ENCODE measurements around the gene MVK.

The MVK gene

DNA sequence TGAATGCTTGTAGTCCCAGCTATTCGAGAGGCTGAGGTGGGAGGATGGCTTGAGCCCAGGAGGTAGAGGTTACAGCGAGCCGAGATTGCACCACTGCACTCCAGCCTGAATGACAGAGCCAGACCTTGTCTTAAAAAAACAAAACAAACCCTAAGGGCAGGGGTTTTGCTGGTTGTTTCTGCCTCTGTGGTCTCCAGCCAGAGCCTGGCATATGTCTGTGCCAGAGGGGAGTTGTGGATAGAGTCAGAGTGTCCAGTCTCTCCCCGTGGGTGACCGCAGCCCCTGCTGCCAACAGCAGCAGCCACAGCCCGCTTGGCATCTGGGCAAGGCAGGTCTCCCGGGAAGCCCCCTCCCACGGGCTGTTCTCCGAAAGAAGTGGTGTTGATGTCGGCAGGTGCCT, 37.6 kb downstream of the MVK start:
- DNase-seq, result no peak

DNA sequence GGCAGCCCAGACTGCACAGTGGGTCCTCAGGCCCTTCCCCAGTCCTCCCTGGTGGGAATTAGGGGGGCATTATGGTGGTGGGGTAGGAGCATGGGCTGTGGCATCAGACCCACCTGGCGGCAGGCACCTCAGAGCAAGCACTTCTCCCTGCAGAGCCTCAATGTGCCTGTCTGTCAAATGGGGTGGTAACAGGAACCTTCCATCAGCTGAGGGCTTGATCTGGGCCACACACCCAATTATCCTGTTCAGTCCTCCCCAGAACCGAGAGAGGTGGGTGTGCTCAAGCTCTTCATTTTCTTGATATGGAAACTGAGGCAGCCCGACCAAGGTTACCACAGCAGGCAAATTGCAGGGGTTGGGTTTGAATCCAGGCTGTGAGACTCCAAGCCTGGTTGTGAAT, 38.4 kb downstream of the MVK start:
- no peak for DNase-seq

DNA sequence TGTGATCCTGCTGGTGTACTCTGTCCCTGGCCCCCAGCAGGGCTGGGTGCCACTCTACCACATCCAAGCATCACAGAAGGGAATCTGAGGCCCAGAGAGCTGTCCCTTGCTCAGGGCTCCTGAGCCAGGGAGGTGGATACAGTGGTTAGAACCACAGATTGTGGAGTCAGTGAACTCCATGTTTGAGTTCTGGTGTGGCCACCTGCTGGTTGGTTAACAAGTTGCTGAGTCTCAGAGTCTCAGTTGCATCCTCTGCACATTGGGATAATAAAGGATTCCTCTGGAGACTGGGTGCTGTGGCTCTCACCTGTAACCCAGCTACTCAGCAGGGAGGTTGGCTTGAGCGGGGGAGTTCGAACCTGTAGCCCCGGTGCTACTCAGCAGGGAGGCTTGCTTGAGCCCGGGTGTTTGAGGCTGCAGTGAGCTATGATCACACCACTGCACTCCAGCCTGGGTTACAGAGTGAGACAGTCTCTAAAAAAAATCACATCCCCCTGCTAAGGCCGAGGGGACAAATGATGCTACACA, 39.4 kb downstream of the MVK start:
- no peak for DNase-seq

DNA sequence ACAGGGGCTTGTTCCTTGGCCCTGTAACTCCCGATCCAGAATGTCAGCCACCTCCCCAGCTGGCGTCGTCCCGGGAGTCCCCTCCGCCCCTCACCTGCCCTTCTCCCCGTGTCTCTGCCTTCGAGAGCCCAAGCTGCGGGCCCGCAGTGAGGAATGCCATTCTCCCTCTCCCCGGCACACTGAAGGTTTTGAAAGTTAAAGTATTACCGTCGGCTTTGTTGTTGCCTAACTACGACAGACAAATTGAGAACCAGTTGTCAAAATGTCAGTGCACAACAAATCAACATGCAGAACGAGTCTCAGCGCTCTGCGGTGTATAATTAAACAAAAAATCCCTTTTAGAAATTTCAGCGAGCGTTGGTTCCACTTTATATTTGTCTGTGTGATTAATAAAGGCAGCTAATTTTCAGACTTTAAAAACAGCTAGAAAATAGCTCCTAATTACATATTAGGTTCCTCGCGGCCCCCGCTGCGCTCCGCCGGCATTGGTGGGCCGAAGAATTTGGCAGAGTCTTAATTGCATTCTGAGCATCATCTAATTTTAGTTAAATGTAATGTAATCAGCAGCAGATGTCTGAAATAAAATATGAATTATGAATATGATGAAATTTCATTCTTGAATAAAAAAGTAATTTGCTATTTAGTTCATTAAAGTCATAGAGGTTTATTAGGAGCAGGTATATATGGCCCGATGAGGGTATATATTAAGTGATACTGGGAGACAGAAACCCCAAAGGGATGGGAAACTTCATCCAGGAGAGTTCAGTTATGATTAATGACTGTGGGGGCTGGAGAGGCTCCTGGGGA, 40.3 kb downstream of the MVK start:
- no peak for DNase-seq

DNA sequence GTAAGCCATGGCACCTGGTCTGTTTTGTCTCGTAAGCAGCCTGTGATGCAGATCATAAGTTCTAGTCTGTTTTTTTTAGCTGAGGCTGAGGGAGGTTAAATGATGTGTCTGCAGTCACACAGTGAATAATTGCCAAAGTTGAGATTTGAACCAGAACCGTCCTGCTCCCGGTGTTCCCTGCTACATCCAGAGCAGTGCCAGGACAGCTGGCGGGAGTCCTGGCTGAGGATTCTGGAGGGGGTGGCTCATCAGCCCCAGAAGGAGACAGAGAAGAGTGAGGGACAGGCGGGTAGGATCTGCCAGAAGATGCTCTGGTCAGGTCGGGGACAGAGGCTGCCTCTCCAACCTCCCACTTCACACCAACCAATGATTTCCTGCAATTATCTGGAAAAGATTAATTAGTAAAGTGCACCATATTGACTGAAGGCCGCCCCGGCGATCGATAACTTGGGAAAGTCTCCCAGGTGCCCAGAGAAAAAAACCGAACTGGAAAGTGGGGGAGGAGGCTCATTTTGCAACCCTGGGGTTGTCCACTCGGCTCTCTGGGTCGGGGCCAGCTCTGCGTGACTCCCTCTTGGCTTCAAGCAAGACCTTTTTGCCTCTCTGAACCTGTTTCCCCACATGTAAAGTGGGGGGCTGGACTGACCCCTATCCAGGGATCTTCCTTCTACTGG, 42.1 kb downstream of the MVK start:
- no peak for DNase-seq

DNA sequence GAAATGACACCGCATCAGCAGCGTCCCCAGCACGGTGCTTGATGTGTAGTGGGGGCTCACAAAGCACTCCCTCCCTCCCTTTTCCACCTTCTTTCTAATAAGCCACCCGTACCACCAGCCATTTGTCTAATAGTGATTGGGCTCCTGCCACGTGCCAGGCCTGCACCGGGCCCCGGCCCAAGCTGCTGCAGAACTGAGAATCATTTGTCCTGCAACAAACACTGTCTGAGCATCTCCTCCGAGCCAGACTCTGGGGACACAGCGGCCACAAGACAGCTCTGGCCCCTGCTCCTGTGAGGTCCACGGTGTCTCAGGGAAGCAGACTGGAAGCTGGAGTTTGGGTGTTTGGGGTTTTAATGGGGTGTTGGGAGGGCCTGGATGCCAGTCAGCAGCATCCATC, 43.9 kb downstream of the MVK start:
- no peak for DNase-seq

DNA sequence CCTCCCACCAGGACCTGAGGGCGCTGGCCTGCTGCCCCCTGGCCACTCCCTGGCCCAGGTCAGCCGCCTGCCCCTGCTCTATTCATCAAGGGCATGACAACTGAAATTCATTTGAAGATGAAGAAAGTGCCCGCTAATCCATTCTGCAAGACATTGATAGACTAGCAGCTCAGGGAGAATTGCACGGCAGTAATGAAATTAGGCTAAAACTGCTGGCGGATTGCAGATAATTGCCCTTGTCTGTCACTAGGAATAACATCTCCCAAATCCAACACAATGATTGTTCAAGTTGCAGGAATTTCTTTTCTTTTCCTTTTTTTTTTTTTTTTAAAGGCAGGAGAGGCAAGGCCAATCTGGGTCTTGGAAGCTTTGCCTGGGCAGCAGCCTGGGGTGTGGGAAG, 44.5 kb downstream of the MVK start:
- no peak for DNase-seq

DNA sequence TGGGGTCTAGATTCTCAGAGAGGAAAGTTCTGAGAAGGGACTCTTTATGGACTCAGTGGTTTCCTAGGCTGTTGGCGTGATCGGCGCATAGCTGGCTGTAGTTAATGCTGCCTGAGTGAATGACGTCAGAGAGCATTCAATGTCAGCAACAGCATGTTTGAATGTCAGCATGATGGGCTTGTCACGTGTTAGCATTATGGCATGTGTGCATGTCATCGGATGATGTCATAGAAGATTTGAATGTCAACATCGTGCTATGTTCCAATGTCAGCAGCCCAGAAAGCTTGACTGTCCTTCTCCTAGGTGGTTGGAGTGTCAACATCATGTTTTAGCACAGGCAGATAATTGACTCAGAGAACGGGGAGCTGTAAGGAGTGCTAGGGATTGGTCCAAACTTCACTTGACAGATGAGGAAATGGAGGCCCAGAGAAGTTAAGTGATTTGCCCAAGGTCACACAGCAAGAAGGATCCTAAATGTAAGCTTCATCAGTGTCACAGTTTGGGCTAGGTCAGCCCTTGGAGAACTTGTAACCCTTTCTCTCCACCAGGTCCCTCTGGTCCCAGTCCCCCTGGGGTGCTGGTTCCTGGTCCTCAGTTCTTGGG, 45.5 kb downstream of the MVK start:
- no peak for DNase-seq

DNA sequence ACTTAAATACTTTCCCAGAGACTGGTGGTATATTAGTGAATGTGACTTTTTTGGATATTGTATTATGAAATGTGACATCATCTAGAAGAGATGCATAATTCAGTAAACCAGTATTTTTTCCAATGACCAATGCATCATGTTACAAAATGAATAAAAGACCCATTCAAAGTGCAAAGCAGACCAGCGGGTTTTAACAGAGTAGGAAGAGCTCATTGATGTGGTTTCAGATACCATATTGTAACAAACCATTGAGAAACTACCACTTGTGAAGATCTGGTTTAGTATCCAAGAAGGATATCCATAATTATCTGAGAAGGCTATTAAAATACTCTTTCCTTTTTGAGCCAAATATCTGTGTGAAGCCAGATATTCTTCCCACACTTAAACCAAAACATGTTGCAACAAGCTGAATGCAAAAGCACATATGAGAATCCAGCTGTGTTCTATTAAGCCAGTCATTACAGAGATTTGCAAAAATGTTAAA, 47.7 kb downstream of the MVK start:
- DNase-seq, result no peak

DNA sequence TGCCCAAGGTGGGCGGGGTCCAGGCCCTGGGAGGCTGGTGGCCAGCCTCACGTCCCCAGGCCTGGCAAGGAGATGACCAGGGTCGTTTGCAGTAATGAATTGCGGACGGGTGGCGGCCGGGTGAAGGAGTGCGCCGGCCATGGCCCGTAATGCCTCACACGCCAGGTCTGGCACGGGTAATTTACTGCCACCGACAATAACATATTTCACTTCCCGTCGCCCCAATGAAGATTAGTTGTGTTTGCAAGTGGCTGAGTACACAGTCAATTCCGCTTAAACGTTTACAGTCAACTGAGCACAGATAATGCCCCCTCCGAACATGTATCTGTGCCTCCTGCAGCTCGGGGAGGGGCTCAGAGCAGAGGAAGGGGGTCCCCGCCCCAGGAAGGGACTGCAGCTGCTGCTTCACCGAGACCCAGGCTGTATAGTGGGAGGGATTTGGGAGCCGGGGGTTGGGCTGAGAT, 48.3 kb downstream of the MVK start:
- no peak for DNase-seq

DNA sequence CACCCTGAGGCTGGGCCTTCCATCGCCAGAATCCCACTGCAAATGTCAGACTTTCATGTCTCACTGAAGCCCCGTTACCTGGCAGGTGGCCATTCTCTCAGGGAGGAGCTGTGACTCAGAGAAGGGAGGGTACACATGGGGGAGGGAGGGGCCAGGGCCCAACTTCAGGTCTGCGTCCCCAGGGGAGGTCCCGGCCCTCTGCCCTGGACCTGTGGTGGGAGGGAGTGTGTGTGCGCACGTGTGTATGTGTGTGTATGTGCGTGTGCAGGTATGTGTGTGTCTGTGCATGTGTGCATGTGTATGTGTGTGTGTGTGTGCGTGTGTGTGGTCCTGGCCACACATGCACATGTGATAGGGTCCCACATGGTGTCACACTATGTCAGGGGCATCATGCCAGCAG, 50.9 kb downstream of the MVK start:
- DNase-seq, result no peak

DNA sequence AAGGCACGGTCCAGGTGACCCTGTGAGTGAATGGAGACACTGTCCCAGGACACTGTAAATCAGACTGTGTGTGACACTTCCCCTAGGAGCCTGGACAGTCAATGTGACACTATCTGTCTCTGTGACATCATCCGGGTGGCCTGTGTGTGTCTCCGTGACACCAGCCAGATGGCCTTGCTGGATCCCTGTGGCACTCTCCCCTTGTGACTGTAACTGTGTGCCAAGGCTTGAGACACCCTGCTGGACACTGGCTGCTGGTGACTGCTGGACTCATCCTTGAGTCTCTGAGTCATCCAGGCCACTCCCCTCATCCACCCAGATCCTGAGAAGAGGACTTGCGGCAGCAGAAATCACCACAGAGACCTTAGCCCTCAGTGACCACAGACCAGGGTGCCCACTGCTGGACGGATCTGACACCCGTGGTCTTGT, 51.6 kb downstream of the MVK start:
- no peak for DNase-seq

DNA sequence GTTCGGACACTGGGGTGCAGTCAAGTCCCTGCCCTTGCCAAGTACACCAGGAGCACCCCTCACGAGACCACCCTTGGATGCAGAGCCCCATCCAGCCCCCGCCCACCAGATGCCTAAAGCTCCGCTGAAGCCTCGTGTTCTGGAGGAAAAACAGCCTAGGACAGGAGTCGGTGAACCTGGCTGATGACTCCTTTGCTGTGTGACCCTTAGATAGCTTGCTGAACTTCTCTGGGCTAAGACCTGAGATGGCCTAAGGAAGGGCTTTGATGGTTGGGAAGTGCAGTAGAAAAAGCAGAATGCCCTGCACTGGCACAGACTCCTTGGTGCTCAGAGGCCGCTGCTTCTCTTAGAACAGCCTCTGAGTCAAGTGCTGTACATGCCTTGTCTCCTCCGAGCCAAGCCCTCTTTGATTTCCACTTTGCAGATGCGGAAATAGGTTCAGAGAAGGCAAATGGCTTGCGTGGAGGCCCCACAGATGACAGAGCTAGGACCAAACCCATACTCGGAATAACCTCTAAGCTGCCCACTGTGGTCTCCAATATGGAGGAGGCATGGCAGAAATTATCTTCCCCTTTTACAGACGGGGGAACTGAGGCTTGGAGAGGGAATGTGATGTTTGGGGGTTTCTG, 52.3 kb downstream of the MVK start:
- DNase-seq, result no peak

DNA sequence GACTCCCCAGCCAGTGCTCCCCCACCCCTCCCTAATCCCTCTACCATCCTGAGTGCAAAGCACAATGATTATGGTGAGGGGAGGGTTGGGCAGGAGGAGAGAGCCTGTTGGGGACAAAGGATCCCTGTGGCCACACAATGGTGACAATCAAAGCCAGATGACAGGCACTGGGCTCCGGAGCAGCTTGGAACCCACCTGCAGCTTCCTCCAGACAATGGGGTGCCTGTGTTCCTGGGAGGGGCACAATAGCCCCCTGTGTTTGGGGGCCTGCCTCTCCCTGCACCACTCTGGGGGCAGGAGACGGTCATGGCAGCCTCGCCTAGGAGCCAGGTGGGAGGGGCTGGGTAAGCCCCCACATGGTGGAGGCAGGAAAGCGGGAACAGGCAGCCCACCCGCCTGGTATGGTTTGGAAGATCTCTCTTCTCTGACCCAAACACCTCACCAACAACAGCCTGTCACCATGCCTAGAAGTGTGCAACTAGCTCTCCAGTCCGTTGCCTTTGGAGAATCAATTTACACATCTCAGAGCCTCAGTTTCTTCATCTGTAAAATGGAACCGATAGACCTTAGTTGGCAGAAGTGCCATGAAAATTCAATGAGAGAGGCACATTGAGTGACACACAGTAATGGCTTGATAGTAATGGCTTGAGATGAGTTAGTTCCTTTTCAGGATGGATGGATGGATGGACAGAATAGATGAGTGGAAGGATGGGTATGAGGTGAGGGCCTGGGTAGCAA, 53.0 kb downstream of the MVK start:
- DNase-seq, result no peak

DNA sequence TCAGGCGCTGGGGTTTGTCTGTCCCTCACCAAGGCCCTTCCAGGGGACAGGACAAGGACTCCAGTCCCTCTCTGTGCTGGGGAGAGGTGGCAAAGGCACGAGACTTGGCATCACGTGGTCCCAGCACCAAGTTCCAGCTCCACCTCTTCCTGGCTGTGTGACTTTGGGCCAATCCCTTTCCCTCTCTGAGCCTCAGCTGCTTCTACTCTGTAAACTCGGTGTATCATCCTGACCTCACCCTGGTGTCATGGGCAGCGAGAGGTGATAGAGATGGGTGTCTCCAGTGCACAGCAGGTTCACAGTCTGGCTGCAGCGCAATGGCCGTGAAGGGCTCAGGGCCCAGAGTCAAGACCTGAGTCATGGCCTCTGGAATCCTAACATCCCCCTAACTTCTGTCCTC, 54.0 kb downstream of the MVK start:
- DNase-seq, result no peak

DNA sequence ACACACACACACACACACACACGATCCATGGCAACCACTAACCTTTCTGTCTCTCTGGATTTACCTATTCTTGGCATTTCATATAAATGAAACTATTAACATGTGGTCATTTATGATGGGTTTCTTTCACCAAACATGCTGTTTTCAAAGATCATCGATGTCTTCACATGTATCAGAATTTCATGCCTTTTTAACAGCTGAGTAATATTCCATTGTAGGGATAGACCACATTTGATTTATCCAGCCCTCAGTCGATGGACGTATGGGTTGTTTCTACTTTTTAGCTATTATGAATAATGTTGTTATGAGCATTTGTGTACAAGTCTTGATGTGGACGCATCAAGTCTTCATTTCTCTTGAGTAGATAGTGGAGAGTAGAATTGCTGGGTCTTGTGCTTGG, 56.5 kb downstream of the MVK start:
- no peak for DNase-seq

DNA sequence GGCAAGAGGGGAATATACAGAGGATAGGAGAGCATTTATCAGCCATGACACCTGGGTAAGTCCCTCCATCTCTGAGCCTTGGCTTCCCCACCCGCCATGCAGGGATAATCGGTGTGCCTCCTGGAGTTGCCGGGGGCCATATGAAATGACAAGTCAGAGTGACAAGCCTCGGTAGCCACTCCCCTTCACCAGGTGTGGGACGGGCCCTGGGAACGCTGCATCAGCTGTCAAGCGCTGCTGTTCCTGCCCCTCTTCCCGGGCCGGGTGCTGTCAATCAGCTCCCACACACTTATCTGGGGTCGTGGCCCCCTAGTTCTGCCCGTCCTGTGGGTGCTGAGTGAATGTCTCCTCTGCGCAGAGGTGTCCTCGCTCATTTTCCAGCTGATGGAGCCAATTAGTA, 57.2 kb downstream of the MVK start:
- DNase-seq, result no peak

DNA sequence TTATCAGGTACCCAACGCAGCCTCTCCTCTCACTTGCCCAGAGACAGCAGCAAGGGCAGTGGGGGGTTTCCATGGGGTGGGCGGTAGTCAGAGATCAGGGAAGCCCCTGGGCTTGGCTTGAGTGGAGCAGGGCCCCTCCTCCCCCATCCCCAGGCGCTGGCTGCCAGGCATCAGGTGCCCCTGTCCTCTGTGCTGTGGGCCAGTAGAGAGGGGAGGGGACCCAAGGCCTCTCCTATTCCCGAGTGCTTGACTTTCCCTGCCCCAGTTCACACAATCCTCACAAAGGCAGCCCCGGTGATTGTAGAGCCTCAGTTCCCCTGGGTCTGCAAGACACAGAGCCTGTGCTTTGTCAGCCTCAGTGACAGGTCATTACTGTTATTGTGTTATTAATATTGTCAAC, 57.7 kb downstream of the MVK start:
- no peak for DNase-seq

DNA sequence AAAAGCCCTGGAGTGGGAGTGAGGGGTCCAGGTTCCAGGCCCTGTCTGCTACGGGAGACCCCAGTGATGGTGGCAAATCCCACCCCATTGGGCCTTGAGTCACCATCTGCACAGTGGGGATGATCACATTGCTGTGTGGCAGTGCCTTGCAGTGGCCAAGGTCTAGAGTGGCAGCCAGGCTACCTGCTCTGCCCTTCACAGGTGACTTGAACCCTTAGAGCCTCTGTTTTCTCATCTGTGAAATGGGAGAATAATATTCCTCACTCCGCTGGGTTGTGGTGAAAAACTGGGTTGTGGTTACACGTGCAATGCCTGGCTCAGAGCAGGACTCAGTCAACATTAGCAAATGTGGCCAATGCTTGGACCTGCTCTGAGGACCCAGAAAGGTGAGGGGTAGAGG, 58.2 kb downstream of the MVK start:
- DNase-seq, result no peak

DNA sequence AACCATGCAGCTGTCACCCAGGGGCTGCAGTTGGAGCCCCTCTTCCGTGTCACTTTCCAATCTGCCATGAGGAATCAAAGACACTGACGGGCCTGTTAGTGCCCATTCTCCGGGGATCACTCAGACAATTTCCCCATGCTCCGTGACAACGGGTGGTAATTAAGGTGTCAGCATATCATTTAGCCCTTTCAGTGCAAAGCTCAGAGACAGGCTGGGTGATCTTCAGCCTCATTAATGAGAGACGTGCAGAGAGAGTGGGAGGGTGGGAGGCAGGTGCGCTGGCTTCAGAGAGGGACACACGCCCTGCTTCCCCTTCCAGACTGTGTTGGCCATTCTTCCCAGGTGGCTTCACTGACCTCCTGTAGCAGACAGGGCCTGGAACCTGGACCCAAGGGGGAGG, 58.7 kb downstream of the MVK start:
- no peak for DNase-seq

DNA sequence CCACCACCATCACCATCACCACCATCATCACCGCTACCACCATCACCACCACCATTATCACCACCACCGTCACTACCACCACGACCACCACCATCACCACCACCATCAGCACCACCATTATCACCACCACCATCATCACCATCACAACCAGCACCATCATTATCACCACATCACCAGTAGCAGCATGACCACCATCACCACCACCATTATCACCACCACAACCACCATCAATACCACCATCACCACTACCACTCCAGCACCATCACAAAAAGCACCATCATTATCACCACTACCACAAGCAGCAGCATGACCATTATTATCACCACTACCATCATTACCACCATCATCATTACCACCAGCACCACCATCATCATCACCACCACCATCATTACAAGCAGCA, 62.1 kb downstream of the MVK start:
- DNase-seq, result no peak

DNA sequence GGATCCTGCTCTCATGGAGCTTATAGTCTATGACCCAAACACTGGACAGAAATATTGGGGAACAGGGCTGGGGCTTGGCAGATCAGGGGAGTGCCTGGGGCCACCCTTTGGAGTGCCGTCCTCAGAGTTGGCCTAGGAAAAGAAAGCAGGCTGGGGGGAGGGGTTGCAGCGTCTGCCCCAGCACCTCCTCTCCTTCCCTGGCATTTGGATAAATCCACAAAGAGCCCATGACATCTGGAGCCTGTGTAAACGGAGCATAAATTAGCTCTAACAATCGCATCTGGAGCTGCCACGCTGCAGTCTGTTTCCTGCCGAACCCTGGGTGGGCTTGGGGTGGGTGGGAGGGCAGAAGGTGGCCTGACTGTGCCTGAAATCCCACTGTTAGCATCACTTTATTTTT, 63.8 kb downstream of the MVK start:
- no peak for DNase-seq

DNA sequence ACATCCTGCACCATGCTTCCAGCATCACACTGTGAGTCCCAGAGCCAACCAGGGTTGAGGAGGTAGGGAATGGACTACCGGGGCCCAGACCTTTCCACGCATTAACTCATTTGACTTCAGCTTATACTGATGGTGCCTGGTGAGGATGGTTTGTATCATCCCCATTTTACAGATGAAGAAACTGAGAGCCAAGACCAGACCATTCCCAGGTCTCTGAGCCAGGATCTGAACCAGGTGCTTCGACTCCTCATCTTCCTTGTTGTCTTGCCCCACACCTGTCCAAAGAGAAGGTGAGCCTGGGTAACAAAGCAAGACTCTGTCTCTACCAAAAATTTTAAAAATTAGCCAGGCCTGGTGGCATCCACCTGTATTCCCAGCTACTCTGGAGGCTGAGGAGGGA, 64.4 kb downstream of the MVK start:
- DNase-seq, result no peak

Data from CD4-positive, alpha-beta T cell treated with Interleukin-15 for 1 hour (primary cell).